Endothelial cell of umbilical vein (primary cell): ENCODE data around the gene MYH3. TPM values are rescaled to one million over a fixed set of nuclear protein-coding genes. Genes with fewer than 3 reads are reported as not detected.

Source experiments
- BruUV-seq: library from RNA; stranded (reverse); fragments of 400-500 nt; replicated peaks from 2 replicates; lab custom pipeline; 2021; lab: Mats Ljungman, UMichigan
- CTCF ChIA-PET: fragments of 300-600, 350-600 bp; sonication (Branson Sonifier 250); formaldehyde crosslinking; loops from one replicate; lab custom pipeline; 2021; ENCODE audit warnings: antibody characterized with exemption, inconsistent platforms; lab: Charles Lee
- POLR2A ChIA-PET: fragments of 300-600, 350-600 bp; sonication (Branson Sonifier 250); formaldehyde crosslinking; loops from one replicate; lab custom pipeline; 2021; ENCODE audit warnings: antibody characterized with exemption, inconsistent platforms; lab: Charles Lee
- DNase-seq: peaks from one replicate; pipeline ENCODE4 v3.0.0-alpha.2; 2011; ENCODE audit warnings: low read depth, low spot score
- FAIRE-seq: peaks from 2 replicates; lab custom pipeline; 2011; peaks lifted over from hg19 to GRCh38; lab: Jason Lieb, UNC
- H2AFZ ChIP-seq: 2 replicates; pipeline ENCODE4 v1.6.0; 2012; ENCODE audit warnings: low read depth, low read length, control low read depth, inconsistent platforms
- H3K27ac ChIP-seq: 2 replicates; pipeline ENCODE4 v1.5.1; 2011; ENCODE audit warnings: low read depth, mild to moderate bottlenecking, control low read depth, low read length, moderate library complexity; ENCODE audit not compliant: insufficient read depth
- H3K27me3 ChIP-seq, 2 experiments: 2 replicates each; pipeline versions ENCODE4 v1.6.0 to v1.6.1; 2011; ENCODE audit warnings: low read length in 2 of 2, mixed read lengths in 1 of 2; ENCODE audit not compliant: control insufficient read depth in 2 of 2, insufficient read depth in 2 of 2
- H3K36me3 ChIP-seq, 2 experiments: 2 replicates in 1 of 2; 3 replicates in 1 of 2; pipeline ENCODE4 v1.5.1; 2011; ENCODE audit warnings: low read length in 2 of 2, mild to moderate bottlenecking in 1 of 2, moderate library complexity in 1 of 2; ENCODE audit not compliant: control insufficient read depth in 2 of 2, insufficient read depth in 2 of 2; ENCODE audit errors: extremely low read depth in 1 of 2
- H3K4me1 ChIP-seq: 3 replicates; pipeline ENCODE4 v1.5.1; 2011; ENCODE audit warnings: mild to moderate bottlenecking, low read length; ENCODE audit not compliant: control insufficient read depth, insufficient read depth; ENCODE audit errors: extremely low read depth
- H3K4me2 ChIP-seq: 2 replicates; pipeline ENCODE4 v1.6.1; 2011; ENCODE audit warnings: low read length, control low read depth, mixed read lengths; ENCODE audit not compliant: insufficient read depth
- H3K4me3 ChIP-seq, 3 experiments: fragments of 200-600 bp in 1 of 3; sonication (generic), shearing (Covaris generic) in 1 of 3; replicated peaks in 1 of 3; 2 replicates each; pipeline ENCODE4 v1.5.1; 2011 to 2016; ENCODE audit warnings: control low read depth in 3 of 3, low read length in 3 of 3, mild to moderate bottlenecking in 2 of 3, inconsistent platforms in 1 of 3, low read depth in 1 of 3, moderate library complexity in 1 of 3; ENCODE audit not compliant: insufficient read depth in 1 of 3
- H3K79me2 ChIP-seq: 2 replicates; pipeline ENCODE4 v1.6.0; 2012; ENCODE audit warnings: low read length, inconsistent platforms; ENCODE audit not compliant: control insufficient read depth, insufficient read depth
- H3K9ac ChIP-seq: replicated peaks from 2 replicates; pipeline ENCODE3; 2011; ENCODE audit warnings: low read length, control low read depth; ENCODE audit not compliant: insufficient read depth; ENCODE audit errors: extremely low read depth
- H3K9me1 ChIP-seq: replicated peaks from 3 replicates; pipeline ENCODE4 v1.6.0; 2011; ENCODE audit warnings: mild to moderate bottlenecking, low read length; ENCODE audit not compliant: control insufficient read depth, insufficient read depth; ENCODE audit errors: extremely low read depth
- H3K9me3 ChIP-seq: replicated peaks from 2 replicates; pipeline ENCODE4 v1.5.1; 2012; ENCODE audit warnings: low read length, inconsistent platforms; ENCODE audit not compliant: control insufficient read depth, insufficient read depth
- H4K20me1 ChIP-seq: replicated peaks from 2 replicates; pipeline ENCODE3; 2011; ENCODE audit warnings: mild to moderate bottlenecking, low read length; ENCODE audit not compliant: control insufficient read depth, insufficient read depth; ENCODE audit errors: extremely low read depth
- CTCF ChIP-seq, 2 donors: IDR thresholded peaks; 1 replicate in 1 of 2; 2 replicates in 1 of 2; pipeline ENCODE4 v1.5.1; 2011; ENCODE audit warnings: low read length in 2 of 2, mild to moderate bottlenecking in 2 of 2, moderate library complexity in 2 of 2, control low read depth in 1 of 2, inconsistent platforms in 1 of 2, low read depth in 1 of 2; ENCODE audit not compliant: insufficient read depth in 1 of 2; ENCODE audit errors: extremely low read depth in 1 of 2
- EZH2 ChIP-seq: IDR thresholded peaks from 2 replicates; pipeline ENCODE4 v1.6.1; 2012; ENCODE audit warnings: borderline replicate concordance, low read depth, mild to moderate bottlenecking, moderate library complexity, low read length, inconsistent platforms; ENCODE audit not compliant: severe bottlenecking
- FOS ChIP-seq: IDR thresholded peaks from 2 replicates; pipeline ENCODE4 v1.6.1; 2011; ENCODE audit warnings: mild to moderate bottlenecking, low read length, moderate library complexity, borderline replicate concordance; ENCODE audit not compliant: insufficient read depth
- GATA2 ChIP-seq: IDR thresholded peaks from 2 replicates; pipeline ENCODE4 v1.7.0; 2011; ENCODE audit warnings: low read depth, mild to moderate bottlenecking, moderate library complexity, mixed read lengths, low read length; ENCODE audit not compliant: insufficient read length, insufficient read depth
- JUN ChIP-seq: IDR thresholded peaks from 2 replicates; pipeline ENCODE4 v1.6.1; 2011; ENCODE audit warnings: borderline replicate concordance, low read depth; ENCODE audit not compliant: insufficient read length, insufficient read depth
- MAX ChIP-seq: IDR thresholded peaks from 2 replicates; pipeline ENCODE4 v1.6.1; 2011; ENCODE audit not compliant: insufficient read depth, insufficient read length
- MYC ChIP-seq: IDR thresholded peaks from one replicate; pipeline ENCODE4 v1.6.1; 2011; ENCODE audit warnings: mild to moderate bottlenecking, low read depth, low read length
- POLR2A ChIP-seq: IDR thresholded peaks from 2 replicates; pipeline ENCODE4 v1.6.1; 2012; ENCODE audit warnings: low read depth, mild to moderate bottlenecking, control low read depth, low read length
- POLR2AphosphoS5 ChIP-seq: IDR thresholded peaks from 2 replicates; pipeline ENCODE4 v1.6.1; 2012; ENCODE audit warnings: low read depth, mild to moderate bottlenecking, control low read depth, low read length, moderate library complexity; ENCODE audit not compliant: insufficient read depth
- dilution Hi-C: fragments of 300-500 bp; cut with MboI; formaldehyde crosslinking; loops from one replicate; pipeline ENCODE4 v1.15.0; 2019; ENCODE audit warnings: low sequenced_read_pairs; ENCODE audit not compliant: extremely low pct_ligation_motif_present
- intact Hi-C: fragments of 100-400 bp; cut with micrococcal nuclease; formaldehyde crosslinking; loops from one replicate; pipeline ENCODE4 v1.10.0; 2022
- polyA plus RNA-seq, 4 experiments: library from polyadenylated mRNA; depleted of rRNA in 3 of 4; stranded (reverse) in 3 of 4; unstranded in 1 of 4; fragments of >200 nt; gene quantifications; 2 replicates each; pipeline versions ENCODE4 v1.2.1 to v1.2.3, GENCODE V29; 2011 to 2012; ENCODE audit warnings: missing spikeins in 1 of 4
- total RNA-seq: library from RNA; stranded (reverse); gene quantifications from 2 replicates; pipeline ENCODE4 v1.2.3, GENCODE V29; 2021

Gene MYH3
- total and polyA plus RNA-seq, 2 donors (not counting 3 experiments of a cell fraction or from before 2014, with no cell fraction given), result 0.65 to 0.73 TPM

GRCh38 chr17:10583834-10584233 is 73.3 kb downstream of the MYH3 start:
- no peak overlapping the region for H2AFZ ChIP-seq
- H4K20me1 ChIP-seq, result no peaks in the 10 kb centered on the region
- DNase-seq (no peak), FAIRE-seq (no peak)
- no peaks in the 10 kb centered on the region for H3K9me1 ChIP-seq
- TF ChIP-seq CTCF (IDR thresholded peaks at IDR 0.05; ENCODE audit: extremely low read depth in 1 of 2, insufficient read depth in 1 of 2, low read depth in 1 of 2, low read length in 2 of 2) (no peak), EZH2 (no peak), MAX (no peak), JUN (no peak), MYC (no peak), POLR2A (no peak), POLR2AphosphoS5 (no peak), GATA2 (no peak), FOS (no peak)
- H3K9ac ChIP-seq, result no peak overlapping the region
- dilution Hi-C loops (no loop called here), intact Hi-C loops (no loop called here)
- H3K9me3 ChIP-seq, result no peaks in the 10 kb centered on the region
- ChIA-PET POLR2A (no interaction called here), CTCF (no interaction called here)
- H3K36me3 ChIP-seq, result no peaks in the 10 kb centered on the region
- H3K4me2 ChIP-seq, result no peak overlapping the region
- H3K27me3 ChIP-seq, result no peaks in the 10 kb centered on the region
- no peak overlapping the region for H3K27ac ChIP-seq
- no peaks in the 10 kb centered on the region for H3K79me2 ChIP-seq
- BruUV-seq, result no TSS peak
- H3K4me1 ChIP-seq, result no peaks in the 10 kb centered on the region
- H3K4me3 ChIP-seq, result no peak overlapping the region
